HepG2 (cell line): ENCODE data around the gene CDKN2A. TPM values are rescaled to one million over a fixed set of nuclear protein-coding genes. Genes with fewer than 3 reads are reported as not detected.

Experiments used
- ELF4 ChIP-seq: sonication (generic); formaldehyde crosslinking; IDR thresholded peaks from 2 replicates; pipeline ENCODE4 v1.5.0; 2020; ENCODE audit warnings: missing genetic modification reagents, mild to moderate bottlenecking, moderate library complexity, borderline replicate concordance
- HIVEP1 ChIP-seq: sonication (generic); formaldehyde crosslinking; IDR thresholded peaks from 2 replicates; pipeline ENCODE4 v1.4.0; 2020; ENCODE audit warnings: mild to moderate bottlenecking, missing genetic modification reagents
- HNRNPUL1 ChIP-seq: fragments of 200-400 bp; formaldehyde crosslinking; IDR thresholded peaks from 2 replicates; pipeline ENCODE4 v1.6.1; 2017; ENCODE audit warnings: low read depth, mild to moderate bottlenecking, low read length, moderate library complexity
- JUN ChIP-seq: sonication (generic); formaldehyde crosslinking; IDR thresholded peaks from 2 replicates; pipeline ENCODE4 v1.4.0; 2020; ENCODE audit warnings: mild to moderate bottlenecking, missing genetic modification reagents
- MAFK ChIP-seq, 2 experiments: IDR thresholded peaks in 1 of 2; conservative IDR thresholded peaks in 1 of 2; 2 replicates each; pipeline ENCODE4 v1.6.1; 2011; ENCODE audit warnings: improper control_type of control experiment in 2 of 2, low read length in 2 of 2
- PHF20 ChIP-seq: sonication (generic); formaldehyde crosslinking; IDR thresholded peaks from 2 replicates; pipeline ENCODE4 v1.5.0; 2020; ENCODE audit warnings: mild to moderate bottlenecking, missing genetic modification reagents
- RBM39 ChIP-seq: fragments of 200-400 bp; formaldehyde crosslinking; IDR thresholded peaks from one replicate; pipeline ENCODE4 v1.6.1; 2018; ENCODE audit warnings: antibody characterized with exemption, mild to moderate bottlenecking, low read depth, low read length; ENCODE audit not compliant: poor library complexity, severe bottlenecking
- SALL2 ChIP-seq: sonication (generic); formaldehyde crosslinking; IDR thresholded peaks from 2 replicates; pipeline ENCODE4 v1.8.1; 2023; ENCODE audit warnings: mild to moderate bottlenecking, missing genetic modification reagents, inconsistent platforms
- TCF7 ChIP-seq: sonication (generic); IDR thresholded peaks from 2 replicates; pipeline ENCODE4 v1.6.1; 2016; ENCODE audit warnings: antibody characterized with exemption, low read depth
- UBTF ChIP-seq: sonication (generic); formaldehyde crosslinking; IDR thresholded peaks from 2 replicates; pipeline ENCODE4 v1.4.0; 2020; ENCODE audit warnings: mild to moderate bottlenecking, missing genetic modification reagents
- ZBTB1 ChIP-seq: sonication (generic); formaldehyde crosslinking; IDR thresholded peaks from 2 replicates; pipeline ENCODE4 v1.4.0; 2020; ENCODE audit warnings: missing genetic modification reagents, borderline replicate concordance
- ZBTB20 ChIP-seq: sonication (generic); formaldehyde crosslinking; IDR thresholded peaks from 2 replicates; pipeline ENCODE4 v1.8.1; 2023; ENCODE audit warnings: missing genetic modification reagents, low read depth, mild to moderate bottlenecking, borderline replicate concordance
- ZNF264 ChIP-seq: sonication (generic); formaldehyde crosslinking; IDR thresholded peaks from 2 replicates; pipeline ENCODE4 v1.4.0; 2020; ENCODE audit warnings: missing genetic modification reagents
- ZNF3 ChIP-seq: IDR thresholded peaks from 2 replicates; pipeline ENCODE4 v1.7.0; 2017; ENCODE audit warnings: inconsistent platforms
- ZNF510 ChIP-seq: sonication (generic); formaldehyde crosslinking; IDR thresholded peaks from 2 replicates; pipeline ENCODE4 v1.4.0; 2020; ENCODE audit warnings: low read depth, mild to moderate bottlenecking, missing genetic modification reagents
- ZNF512 ChIP-seq: sonication (generic); formaldehyde crosslinking; IDR thresholded peaks from 2 replicates; pipeline ENCODE4 v1.4.0; 2020; ENCODE audit warnings: mild to moderate bottlenecking, missing genetic modification reagents
- ZNF784 ChIP-seq: sonication (generic); formaldehyde crosslinking; IDR thresholded peaks from 2 replicates; pipeline ENCODE4 v1.5.1; 2020; ENCODE audit warnings: missing genetic modification reagents, mild to moderate bottlenecking, borderline replicate concordance
- ZZZ3 ChIP-seq: sonication (generic); formaldehyde crosslinking; IDR thresholded peaks from 2 replicates; pipeline ENCODE4 v1.4.0; 2020; ENCODE audit warnings: missing genetic modification reagents, mild to moderate bottlenecking, borderline replicate concordance
- polyA plus RNA-seq, 8 experiments: library from polyadenylated mRNA; depleted of rRNA in 3 of 8; stranded (reverse) in 7 of 8; unstranded in 1 of 8; fragments of >200 nt; fragmentation: Illumina TruSeq in 4 of 8; extraction: Trizol in 4 of 8; gene quantifications; 2 replicates each; pipeline versions ENCODE4 v1.2.1 to v1.2.3, GENCODE V29; 2011 to 2016; ENCODE audit warnings: low read depth in 4 of 8, missing spikeins in 1 of 8, mixed read lengths in 1 of 8; ENCODE audit not compliant: insufficient read depth in 1 of 8
- total RNA-seq, 5 experiments: library from RNA; depleted of rRNA; stranded (reverse); fragments of >200 nt; fragmentation: Illumina TruSeq; extraction: Trizol; gene quantifications; 2 replicates each; pipeline ENCODE4 v1.2.3, GENCODE V29; 2016; ENCODE audit warnings: low read depth in 1 of 5
- TF ChIP-seq, protein P1 (sequence below): sonication (generic); formaldehyde crosslinking; IDR thresholded peaks from 2 replicates; pipeline ENCODE4 v1.5.0; 2020; ENCODE audit warnings: mild to moderate bottlenecking, missing genetic modification reagents

Gene CDKN2A
- total and polyA plus RNA-seq, 2 of the 13 experiments (the other 11 are each of a cell fraction or from before 2014, with no cell fraction given), result 4.2 to 4.8 TPM

DNA sequence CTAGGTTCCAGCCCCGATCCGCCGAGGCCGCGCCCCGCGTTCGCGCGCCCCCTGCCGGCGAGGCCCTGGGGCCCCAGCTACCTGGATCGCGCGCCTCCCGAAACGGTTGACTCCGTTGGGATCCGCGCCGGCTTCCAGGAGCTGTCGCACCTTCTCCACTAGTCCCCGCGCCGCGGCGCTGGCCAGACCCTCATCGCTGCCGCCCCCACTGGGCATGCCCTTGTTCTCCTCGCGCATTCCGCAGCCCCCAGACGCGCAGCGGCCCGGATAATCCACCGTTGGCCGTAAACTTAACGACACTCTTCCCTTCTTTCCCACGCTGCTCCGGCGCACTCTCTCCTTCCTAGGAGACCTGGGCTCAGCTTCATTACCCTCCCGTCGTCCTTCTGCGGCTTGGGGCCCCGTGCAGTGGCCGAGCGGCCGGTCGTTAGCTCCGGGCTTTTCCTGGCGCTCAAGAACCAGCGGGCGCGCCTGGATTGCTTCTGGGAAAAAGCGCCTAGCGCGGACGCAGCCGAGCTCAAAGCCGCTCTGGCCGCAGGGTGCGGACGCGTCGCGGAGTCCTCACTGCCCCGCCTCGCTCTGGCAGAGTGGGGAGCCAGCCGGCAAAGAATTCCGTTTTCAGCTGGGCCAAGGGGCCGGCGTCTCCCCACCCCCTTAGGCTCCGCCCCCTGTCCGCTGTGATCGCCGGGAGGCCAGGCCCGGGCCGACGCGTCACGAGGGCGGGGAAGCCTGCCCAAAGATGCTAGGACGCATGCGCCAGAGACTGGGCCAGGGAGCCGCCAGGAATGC is 14.7 kb upstream of the CDKN2A start, which contains the start of gene CDKN2B (continued):
- TF ChIP-seq, protein P1, sequence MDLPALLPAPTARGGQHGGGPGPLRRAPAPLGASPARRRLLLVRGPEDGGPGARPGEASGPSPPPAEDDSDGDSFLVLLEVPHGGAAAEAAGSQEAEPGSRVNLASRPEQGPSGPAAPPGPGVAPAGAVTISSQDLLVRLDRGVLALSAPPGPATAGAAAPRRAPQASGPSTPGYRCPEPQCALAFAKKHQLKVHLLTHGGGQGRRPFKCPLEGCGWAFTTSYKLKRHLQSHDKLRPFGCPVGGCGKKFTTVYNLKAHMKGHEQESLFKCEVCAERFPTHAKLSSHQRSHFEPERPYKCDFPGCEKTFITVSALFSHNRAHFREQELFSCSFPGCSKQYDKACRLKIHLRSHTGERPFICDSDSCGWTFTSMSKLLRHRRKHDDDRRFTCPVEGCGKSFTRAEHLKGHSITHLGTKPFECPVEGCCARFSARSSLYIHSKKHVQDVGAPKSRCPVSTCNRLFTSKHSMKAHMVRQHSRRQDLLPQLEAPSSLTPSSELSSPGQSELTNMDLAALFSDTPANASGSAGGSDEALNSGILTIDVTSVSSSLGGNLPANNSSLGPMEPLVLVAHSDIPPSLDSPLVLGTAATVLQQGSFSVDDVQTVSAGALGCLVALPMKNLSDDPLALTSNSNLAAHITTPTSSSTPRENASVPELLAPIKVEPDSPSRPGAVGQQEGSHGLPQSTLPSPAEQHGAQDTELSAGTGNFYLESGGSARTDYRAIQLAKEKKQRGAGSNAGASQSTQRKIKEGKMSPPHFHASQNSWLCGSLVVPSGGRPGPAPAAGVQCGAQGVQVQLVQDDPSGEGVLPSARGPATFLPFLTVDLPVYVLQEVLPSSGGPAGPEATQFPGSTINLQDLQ (CRISPR knock-in tag), result no peak
- TF ChIP-seq ELF4 (CRISPR knock-in tag) (no peak), ZNF264 (CRISPR knock-in tag) (no peak), UBTF (peak; percentile 76), ZNF784 (peak; percentile 83; the same call in 1 of the 2 replicates), ZNF3 (CRISPR knock-in tag) (no peak), ZZZ3 (CRISPR knock-in tag) (no peak), ZNF512 (no peak), ZBTB20 (CRISPR knock-in tag) (no peak), ZNF510 (CRISPR knock-in tag) (peak; percentile 33; the same call in 1 of the 2 replicates), MAFK (conservative IDR thresholded peaks at IDR 0.05 in 1 of 2, IDR thresholded peaks at IDR 0.05 in 1 of 2; ENCODE audit: low read length in 2 of 2) (no peak), HIVEP1 (peak; percentile 64; the same call in 1 of the 2 replicates), JUN (CRISPR knock-in tag) (0 out of 2 replicates have a peak, but pooled peaks have one; percentile 17), RBM39 (peak; percentile 80), PHF20 (CRISPR knock-in tag) (no peak), TCF7 (no peak), HNRNPUL1 (no peak), SALL2 (CRISPR knock-in tag) (no peak), ZBTB1 (CRISPR knock-in tag) (no peak)
